Measurements from ENCODE around the gene GPR37. TPM values are rescaled to one million over a fixed set of nuclear protein-coding genes. Genes with fewer than 3 reads are reported as not detected.

Gene GPR37
- total and polyA plus RNA-seq, 2 experiments from 2014 or later = 3.6 to 8.8 TPM

- TF ChIP-seq EZH2 (IDR thresholded peaks at IDR 0.05; ENCODE audit: borderline replicate concordance) = no peak
- no peak for TF ChIP-seq EZH2phosphoT487 (IDR thresholded peaks at IDR 0.05; ENCODE audit: low read depth, severe bottlenecking, unreplicated experiment)
- no peak for TF ChIP-seq CTCF (IDR thresholded peaks at IDR 0.05; ENCODE audit: poor library complexity)
Observed at GRCh38 chr7:124783271-124783670, 17.7 kb upstream of the GPR37 start.

GRCh38 chr7:124781907-124782734 lies 16.5 kb upstream of the GPR37 start:
- 67% methylated on average over 12 of the region's 12 CpGs for WGBS (ENCODE audit: low lambda C conversion rate, missing lambda C conversion rate)
- Histone ChIP-seq H3K79me2 (no peaks in the 10 kb centered on the region), H3K27ac (no peak overlapping the region), H3K27me3 (no peaks in the 10 kb centered on the region), H3K4me3 (no peak overlapping the region), H4K20me1 (ENCODE audit: insufficient read depth, poor library complexity, severe bottlenecking) (no peaks in the 10 kb centered on the region), H3K9me3 (ENCODE audit: low read depth) (no peaks in the 10 kb centered on the region), H3K4me2 (no peak overlapping the region), H3K4me1 (ENCODE audit: insufficient read depth) (no peaks in the 10 kb centered on the region), H2AFZ (no peak overlapping the region), H3K36me3 (replicated peaks; ENCODE audit: insufficient read depth, low read depth) (no peaks in the 10 kb centered on the region), H3K9me2 (replicated peaks; ENCODE audit: insufficient read depth) (no peaks in the 10 kb centered on the region)
- TF ChIP-seq EZH2 (IDR thresholded peaks at IDR 0.05; ENCODE audit: borderline replicate concordance) (no peak), EZH2phosphoT487 (IDR thresholded peaks at IDR 0.05; ENCODE audit: low read depth, severe bottlenecking, unreplicated experiment) (no peak), CTCF (IDR thresholded peaks at IDR 0.05; ENCODE audit: poor library complexity) (no peak)
- DNase-seq (ENCODE audit: low spot score) = peak; percentile 19

More at GRCh38 chr7:124783271-124783670, 17.7 kb upstream of the GPR37 start:
- H3K27ac ChIP-seq = no peak overlapping the region
- H4K20me1 ChIP-seq (ENCODE audit: insufficient read depth, poor library complexity, severe bottlenecking) = no peaks in the 10 kb centered on the region
- no peaks in the 10 kb centered on the region for H3K79me2 ChIP-seq
- H3K4me3 ChIP-seq = no peak overlapping the region
- no peaks in the 10 kb centered on the region for H3K27me3 ChIP-seq
- no peaks in the 10 kb centered on the region for H3K9me2 ChIP-seq (replicated peaks; ENCODE audit: insufficient read depth)
- no peaks in the 10 kb centered on the region for H3K36me3 ChIP-seq (replicated peaks; ENCODE audit: insufficient read depth, low read depth)
- H3K4me1 ChIP-seq (ENCODE audit: insufficient read depth) = no peaks in the 10 kb centered on the region
- no peak overlapping the region for H2AFZ ChIP-seq
- DNase-seq (ENCODE audit: low spot score) = no peak
- no peaks in the 10 kb centered on the region for H3K9me3 ChIP-seq (ENCODE audit: low read depth)
- 93% methylated on average over 5 of the region's 5 CpGs for WGBS (ENCODE audit: low lambda C conversion rate, missing lambda C conversion rate)
- no peak overlapping the region for H3K4me2 ChIP-seq

GRCh38 chr7:124781418-124781817 lies 15.8 kb upstream of the GPR37 start:
- Histone ChIP-seq H3K9me2 (replicated peaks; ENCODE audit: insufficient read depth) (no peaks in the 10 kb centered on the region), H3K36me3 (replicated peaks; ENCODE audit: insufficient read depth, low read depth) (no peaks in the 10 kb centered on the region), H4K20me1 (ENCODE audit: insufficient read depth, poor library complexity, severe bottlenecking) (no peaks in the 10 kb centered on the region), H3K4me2 (no peak overlapping the region), H3K27me3 (no peaks in the 10 kb centered on the region), H3K4me3 (no peak overlapping the region), H3K9me3 (ENCODE audit: low read depth) (no peaks in the 10 kb centered on the region), H3K4me1 (ENCODE audit: insufficient read depth) (no peaks in the 10 kb centered on the region), H3K79me2 (no peaks in the 10 kb centered on the region), H3K27ac (no peak overlapping the region), H2AFZ (no peak overlapping the region)
- no peak for DNase-seq (ENCODE audit: low spot score)
- TF ChIP-seq CTCF (IDR thresholded peaks at IDR 0.05; ENCODE audit: poor library complexity) = no peak
- no peak for TF ChIP-seq EZH2 (IDR thresholded peaks at IDR 0.05; ENCODE audit: borderline replicate concordance)
- TF ChIP-seq EZH2phosphoT487 (IDR thresholded peaks at IDR 0.05; ENCODE audit: low read depth, severe bottlenecking, unreplicated experiment) = no peak
- WGBS (ENCODE audit: low lambda C conversion rate, missing lambda C conversion rate) = 96% methylated on average over 2 of the region's 2 CpGs
